Measurements from ENCODE around the gene RANGAP1. TPM values are rescaled to one million over a fixed set of nuclear protein-coding genes. Genes with fewer than 3 reads are reported as not detected.

The RANGAP1 gene
- total and polyA plus RNA-seq, 2 of the 4 experiments (the other 2 are of a cell fraction): 71.2 to 148 TPM

DNA sequence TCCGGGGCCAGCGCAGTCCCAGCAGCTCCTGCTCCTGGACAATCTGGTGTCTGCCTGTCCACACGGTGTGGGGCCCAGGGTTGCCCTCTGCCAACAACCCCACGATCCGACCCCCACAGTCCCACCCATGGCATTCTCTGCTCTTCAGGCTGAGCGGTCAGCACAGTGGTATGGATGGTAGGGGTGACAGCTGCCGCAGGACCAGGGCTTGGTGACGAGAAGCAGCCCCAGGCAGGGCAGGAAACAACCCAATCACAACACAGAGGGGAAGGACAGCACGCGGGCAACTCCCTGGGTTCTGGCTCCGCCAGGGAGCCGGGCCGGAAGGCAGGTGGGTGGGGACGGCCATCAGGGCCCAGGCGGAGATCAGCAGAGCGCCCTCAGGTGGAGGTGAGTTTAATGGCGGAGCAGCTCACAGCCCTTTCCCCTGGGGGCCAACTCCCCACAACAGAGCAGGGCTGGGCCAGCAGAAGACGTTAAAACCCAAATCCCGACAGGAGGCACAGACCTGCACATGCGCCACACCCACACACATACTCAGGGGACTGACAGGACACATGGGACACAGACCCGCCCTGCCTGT lies 40.0 kb downstream of the RANGAP1 start:
- Histone ChIP-seq H3K4ac (ENCODE audit: low read depth, low read length) (no peak overlapping the region), H3K9me3 (ENCODE audit: control insufficient read depth, insufficient read depth, low read length) (no peaks in the 10 kb centered on the region), H3K18ac (ENCODE audit: low read depth, low read length) (no peak overlapping the region), H4K5ac (ENCODE audit: low read depth, low read length) (no peak overlapping the region), H2AK9ac (replicated peaks; ENCODE audit: low read depth, low read length, poor library complexity) (peak overlapping the region; percentile 82), H3K36me3 (ENCODE audit: control insufficient read depth, insufficient read depth, low read length) (peaks cover 61% of the 10 kb centered on the region), H3K9ac (ENCODE audit: low read depth, low read length) (no peak overlapping the region), H2AFZ (replicated peaks; ENCODE audit: low read length, poor library complexity) (peak overlapping the region; percentile 51), H3K56ac (ENCODE audit: extremely low read depth, insufficient read depth, low read length) (no peak overlapping the region), H3K14ac (replicated peaks; ENCODE audit: low read depth, low read length) (no peak overlapping the region), H3K4me3 (ENCODE audit: insufficient read depth, low read depth, low read length) (no peak overlapping the region), H3K4me2 (ENCODE audit: low read depth, low read length) (no peak overlapping the region), H4K91ac (ENCODE audit: insufficient read depth, low read depth, low read length) (no peak overlapping the region), H2BK5ac (ENCODE audit: low read depth, low read length, poor library complexity, severe bottlenecking) (no peak overlapping the region), H3K27ac (ENCODE audit: insufficient read depth, low read length) (no peak overlapping the region), H4K20me1 (ENCODE audit: insufficient read depth, low read length) (peaks cover 21% of the 10 kb centered on the region), H3K79me1 (ENCODE audit: low read depth in 1 of 2, low read length in 2 of 2) (peaks cover 4 to 34% of the 10 kb centered on the region in 2 experiments; a peak in 2 of 4 replicates), H3K4me1 (ENCODE audit: control insufficient read depth, insufficient read depth, low read length) (peaks cover 3% of the 10 kb centered on the region; the same call in 1 of the 2 replicates), H3K23ac (ENCODE audit: low read depth, low read length) (no peak overlapping the region), H3K27me3 (ENCODE audit: control insufficient read depth, insufficient read depth, low read length) (no peaks in the 10 kb centered on the region), H2BK15ac (ENCODE audit: low read depth, low read length) (no peak overlapping the region), H2AK5ac (ENCODE audit: low read depth, low read length) (no peak overlapping the region), H2BK20ac (ENCODE audit: low read depth, low read length) (no peak overlapping the region), H4K8ac (ENCODE audit: low read depth in 2 of 2, low read length in 2 of 2) (no peak overlapping the region), H2BK120ac (ENCODE audit: low read depth, low read length) (no peak overlapping the region), H3K9me1 (ENCODE audit: insufficient read depth, low read length) (peaks cover 6% of the 10 kb centered on the region)
- ChIA-PET POLR2A (ENCODE audit: unreplicated experiment) (no interaction called here), CTCF (no interaction called here)
- ATAC-seq (ENCODE audit: low read depth) (no peak), DNase-seq (no peak)
- no peak for TF ChIP-seq SMC3 (IDR thresholded peaks at IDR 0.05; ENCODE audit: low read depth, low read length)
- dilution Hi-C loops (cut with HindIII; ENCODE audit: low sequenced_read_pairs, unreplicated experiment) (no loop called here), intact Hi-C loops (cut with micrococcal nuclease) (no loop called here), in situ Hi-C loops (cut with MboI; ENCODE audit: low sequenced_read_pairs) (no loop called here)
- 94% methylated on average over 3 of the region's 21 CpGs; no CpG with 5 or more reads in 1 of the 2 experiments for WGBS, 2 experiments (ENCODE audit: extremely low coverage in 2 of 2, insufficient read length in 1 of 2)
- TSS peak; percentile 73 for BruUV-seq (replicated peaks)
